GM18861 (cell line): ENCODE measurements around the gene KCNJ18.
"Not testable (repeated sequence)": the region's sequence is repeated elsewhere in the genome, so short reads cannot be mapped to it uniquely, and the experiment has no call there.

Source experiments
- ATAC-seq: cut with Tn5 transposase; IDR thresholded peaks from one replicate; pipeline ENCODE4 v1.9.1; 2021; ENCODE audit not compliant: unreplicated experiment

Gene KCNJ18

GRCh38 chr17:21702029-21702428 is 9.7 kb downstream of the KCNJ18 start:
- ATAC-seq = not testable (repeated sequence)

DNA sequence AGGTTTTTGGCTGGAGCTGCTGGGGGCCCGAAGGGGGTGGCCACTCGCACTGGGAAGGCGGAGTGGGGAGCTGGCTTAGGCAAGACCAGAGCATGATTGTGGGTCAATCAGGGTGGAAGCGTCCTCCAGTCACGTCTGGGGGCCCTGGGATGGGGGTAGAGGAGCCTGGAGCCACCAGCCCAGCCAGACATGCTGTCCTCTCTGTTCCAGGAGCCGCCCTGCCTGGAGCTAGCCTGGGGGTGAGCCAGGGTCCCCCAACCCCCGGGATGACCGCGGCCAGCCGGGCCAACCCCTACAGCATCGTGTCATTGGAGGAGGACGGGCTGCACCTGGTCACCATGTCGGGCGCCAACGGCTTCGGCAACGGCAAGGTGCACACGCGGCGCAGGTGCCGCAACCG is 10.2 kb downstream of the KCNJ18 start:
- not testable (repeated sequence) for ATAC-seq

- not testable (repeated sequence) for ATAC-seq
These were observed 10.8 kb downstream of the KCNJ18 start for GRCh38 chr17:21702940-21703640.

DNA sequence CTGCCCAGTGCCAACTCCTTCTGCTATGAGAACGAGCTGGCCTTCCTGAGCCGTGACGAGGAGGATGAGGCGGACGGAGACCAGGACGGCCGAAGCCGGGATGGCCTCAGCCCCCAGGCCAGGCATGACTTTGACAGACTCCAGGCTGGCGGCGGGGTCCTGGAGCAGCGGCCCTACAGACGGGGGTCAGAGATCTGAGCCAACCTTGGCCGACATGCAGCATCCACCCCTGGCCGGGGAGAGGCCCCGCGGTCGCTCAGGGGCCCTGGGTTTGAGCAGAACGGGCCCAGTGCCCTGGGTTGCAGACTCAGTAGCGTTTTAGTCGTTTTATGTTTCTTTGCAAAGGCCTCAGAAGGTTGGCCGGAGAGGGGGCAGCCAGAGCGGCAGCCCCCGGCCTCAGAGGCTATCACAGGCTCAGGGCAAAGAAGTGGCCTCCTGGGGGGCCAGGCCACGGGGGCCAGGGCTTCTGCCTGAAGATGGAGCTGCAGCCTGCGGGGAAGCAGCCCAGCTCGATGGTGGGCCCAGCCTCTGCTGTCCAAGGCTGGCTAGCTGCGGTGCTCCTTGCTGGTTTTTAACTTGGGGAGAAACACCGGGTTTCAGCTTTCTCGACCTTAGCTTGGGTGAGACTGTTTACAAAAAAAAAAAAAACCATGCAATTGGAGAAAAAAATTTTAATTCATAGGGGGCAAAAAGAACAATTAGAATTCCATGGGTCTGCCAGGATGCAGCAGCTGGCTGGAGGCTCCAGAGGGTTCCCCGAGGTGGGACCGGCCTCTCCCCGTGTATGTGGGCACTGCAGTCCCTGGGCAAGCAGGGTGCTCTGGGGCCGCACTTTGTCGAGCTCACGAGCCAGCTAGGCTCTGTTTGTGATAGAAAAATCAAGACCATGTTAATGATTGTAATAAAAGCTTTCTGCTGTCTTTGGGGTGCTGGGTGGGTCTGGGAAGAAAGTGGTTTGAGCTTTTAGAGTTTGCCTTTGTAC is 11.9 kb downstream of the KCNJ18 start:
- ATAC-seq = not testable (repeated sequence)

DNA sequence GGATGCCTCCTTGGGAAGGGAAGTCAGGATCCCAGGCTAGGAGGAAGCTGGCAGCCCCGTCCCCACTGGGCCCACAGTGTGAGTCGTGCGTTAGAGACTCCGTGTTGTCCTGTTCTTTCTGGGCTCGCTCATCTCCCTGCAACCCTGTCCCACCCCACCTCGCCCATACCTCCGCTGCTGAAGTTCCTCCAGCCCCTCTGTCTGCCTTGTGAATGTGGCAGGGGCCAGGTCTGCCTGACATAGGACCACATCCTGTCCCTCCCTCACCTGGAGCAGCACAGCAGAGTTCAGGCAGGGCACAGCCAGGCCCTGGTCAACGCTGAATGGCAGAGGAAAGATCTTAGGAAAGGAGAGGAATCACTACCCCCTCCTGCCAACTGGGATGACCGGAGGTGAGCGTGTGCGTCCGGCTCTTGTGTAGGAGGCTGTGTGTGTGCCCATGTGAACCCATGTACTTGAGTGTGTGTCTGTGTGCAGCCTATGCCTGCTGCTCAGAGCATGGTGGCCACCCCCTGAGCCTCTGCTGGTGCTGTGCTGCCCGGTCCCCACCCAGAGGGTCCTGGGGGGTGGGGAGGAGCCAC is 12.8 kb downstream of the KCNJ18 start:
- no peak for ATAC-seq

GRCh38 chr17:21705746-21706145 is 13.4 kb downstream of the KCNJ18 start:
- ATAC-seq = not testable (repeated sequence)

DNA sequence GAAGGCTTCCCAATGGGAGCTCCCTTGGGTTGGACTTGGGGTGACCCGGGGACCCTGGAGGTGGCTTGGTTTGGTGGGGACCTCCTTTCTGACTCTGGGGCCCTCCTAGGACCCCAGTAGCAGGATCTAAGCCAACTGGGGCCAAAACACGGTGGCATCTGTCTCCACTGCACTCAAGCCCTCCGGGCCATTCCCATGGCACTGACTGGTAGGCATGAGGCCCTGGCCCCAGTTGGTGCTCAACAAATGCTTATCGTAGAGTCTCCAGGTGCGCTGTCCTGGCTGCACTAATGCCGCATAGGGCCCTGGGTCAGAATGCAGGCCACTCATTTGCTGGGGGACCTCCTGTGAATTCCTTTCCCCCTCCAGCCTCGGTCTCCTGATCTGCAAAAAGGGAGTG is 14.2 kb downstream of the KCNJ18 start:
- ATAC-seq = not testable (repeated sequence)

DNA sequence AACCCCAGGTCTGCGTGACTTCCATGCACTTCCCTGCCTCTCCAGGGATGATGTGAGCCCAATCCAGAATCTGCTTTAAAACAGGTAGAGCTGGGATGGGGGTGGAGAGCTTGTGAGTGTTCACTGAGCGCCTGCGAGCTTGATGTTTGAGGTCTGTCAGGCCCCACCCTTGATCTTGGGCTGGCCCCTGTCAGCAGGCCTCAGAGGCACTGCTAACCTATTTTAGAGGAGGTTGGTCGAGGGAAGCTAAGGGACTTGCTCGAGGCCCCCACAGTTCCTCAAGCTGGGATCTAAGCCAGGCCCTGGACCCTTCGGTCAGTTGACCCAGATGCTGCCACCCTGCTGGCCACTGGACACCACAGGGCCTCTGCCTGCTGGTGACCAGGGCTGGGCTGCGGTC is 14.8 kb downstream of the KCNJ18 start:
- not testable (repeated sequence) for ATAC-seq

GRCh38 chr17:21707711-21708611 is 15.6 kb downstream of the KCNJ18 start:
- ATAC-seq = not testable (repeated sequence)

GRCh38 chr17:21708612-21709535 is 16.6 kb downstream of the KCNJ18 start:
- ATAC-seq = not testable (repeated sequence)

DNA sequence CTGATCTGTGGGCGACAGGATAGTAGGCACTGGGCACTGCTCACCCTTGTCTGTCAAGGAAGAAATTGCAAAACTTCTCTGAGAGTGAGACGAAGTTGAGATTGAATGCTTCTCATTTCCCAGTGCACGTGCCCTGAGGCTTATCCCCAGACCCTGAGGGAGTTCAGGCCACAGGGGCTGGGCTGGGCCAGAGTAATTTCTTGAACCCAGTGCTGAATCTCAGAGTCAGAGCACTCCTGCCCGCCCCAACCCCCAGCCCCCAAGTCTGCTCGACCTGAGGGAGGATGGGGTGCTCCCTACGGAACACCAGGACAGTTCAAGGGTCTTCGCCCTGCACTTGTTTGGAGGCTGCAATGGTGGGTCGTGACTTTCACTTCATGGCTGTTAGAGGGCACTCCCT is 17.7 kb downstream of the KCNJ18 start:
- ATAC-seq = not testable (repeated sequence)

DNA sequence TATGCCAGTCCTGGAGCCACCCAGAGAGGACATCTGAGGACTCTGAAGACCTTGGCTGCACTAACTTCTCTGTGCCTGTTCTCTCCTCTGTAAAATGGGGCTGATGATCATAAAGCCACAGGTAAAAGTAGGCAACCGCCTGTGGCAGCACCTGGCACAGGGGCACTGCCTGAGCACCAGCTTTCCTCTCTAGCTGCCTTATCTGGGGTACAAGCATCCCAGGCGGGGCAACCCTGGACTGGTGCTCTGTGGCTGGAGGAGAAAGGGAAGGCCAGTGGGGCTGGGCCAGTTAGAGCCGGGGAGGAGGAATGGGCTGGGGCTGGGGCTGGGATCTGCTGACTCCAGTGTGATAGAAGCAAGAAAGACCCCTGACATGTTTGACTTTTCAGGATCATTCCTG is 18.2 kb downstream of the KCNJ18 start:
- not testable (repeated sequence) for ATAC-seq

DNA sequence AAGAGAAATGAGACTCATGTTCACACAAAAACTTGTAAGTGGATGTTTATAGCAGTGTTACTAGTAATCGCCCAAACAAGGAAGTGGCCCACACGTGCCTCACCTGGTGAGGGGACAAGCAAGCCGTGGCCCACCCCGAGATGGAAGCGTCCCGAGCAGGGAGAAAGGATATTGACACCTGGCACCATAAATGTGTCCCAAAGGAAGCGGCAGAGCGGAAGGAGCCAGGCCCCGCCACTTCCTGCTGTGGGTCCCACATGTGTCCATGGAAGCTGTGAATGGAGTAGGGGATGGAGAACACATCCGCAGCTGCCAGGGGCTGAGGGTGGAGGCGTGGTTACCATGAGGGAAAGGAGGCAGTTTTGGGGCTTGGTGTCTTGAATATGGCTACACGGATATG is 18.9 kb downstream of the KCNJ18 start:
- ATAC-seq = no peak

GRCh38 chr17:21713020-21713419 is 20.7 kb downstream of the KCNJ18 start:
- ATAC-seq = not testable (repeated sequence)

DNA sequence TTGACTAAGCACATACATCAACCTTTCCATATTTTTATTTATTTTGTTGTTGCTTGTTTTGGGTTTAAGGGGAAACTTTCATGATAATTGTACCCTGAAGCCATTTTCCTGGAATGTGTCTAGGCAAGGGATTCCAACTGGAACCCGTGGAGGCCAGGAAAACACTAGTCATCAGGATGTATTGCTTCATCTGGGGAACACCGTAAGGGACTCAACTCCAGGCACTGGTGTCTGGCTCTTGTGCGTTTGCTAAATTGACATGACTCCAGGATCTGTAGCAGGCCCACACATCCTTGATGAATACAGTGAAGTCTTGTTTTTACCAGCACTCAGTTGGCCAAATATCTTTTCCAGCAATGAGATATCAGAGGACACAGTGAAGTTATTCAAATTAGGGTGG is 21.3 kb downstream of the KCNJ18 start:
- not testable (repeated sequence) for ATAC-seq

DNA sequence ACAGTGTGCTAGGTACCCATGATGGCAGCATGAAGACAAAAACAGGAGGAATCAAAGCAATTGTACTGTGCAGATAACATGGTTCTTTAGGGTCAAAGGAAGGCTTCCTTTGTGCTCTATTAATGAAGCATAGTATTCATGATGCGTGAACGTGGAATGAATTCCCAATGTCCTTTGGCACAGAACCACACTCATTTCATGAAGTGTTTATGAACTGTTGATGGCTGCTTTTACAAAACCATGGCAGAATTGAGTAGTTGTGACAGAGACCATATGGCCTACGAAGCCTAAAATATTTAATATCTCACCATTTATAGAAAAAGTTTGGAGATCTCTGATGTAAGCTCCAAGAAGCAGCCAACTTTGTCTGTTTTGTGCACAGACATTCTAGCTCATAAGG is 22.4 kb downstream of the KCNJ18 start:
- not testable (repeated sequence) for ATAC-seq

GRCh38 chr17:21715877-21716276 is 23.6 kb downstream of the KCNJ18 start:
- ATAC-seq = not testable (repeated sequence)

DNA sequence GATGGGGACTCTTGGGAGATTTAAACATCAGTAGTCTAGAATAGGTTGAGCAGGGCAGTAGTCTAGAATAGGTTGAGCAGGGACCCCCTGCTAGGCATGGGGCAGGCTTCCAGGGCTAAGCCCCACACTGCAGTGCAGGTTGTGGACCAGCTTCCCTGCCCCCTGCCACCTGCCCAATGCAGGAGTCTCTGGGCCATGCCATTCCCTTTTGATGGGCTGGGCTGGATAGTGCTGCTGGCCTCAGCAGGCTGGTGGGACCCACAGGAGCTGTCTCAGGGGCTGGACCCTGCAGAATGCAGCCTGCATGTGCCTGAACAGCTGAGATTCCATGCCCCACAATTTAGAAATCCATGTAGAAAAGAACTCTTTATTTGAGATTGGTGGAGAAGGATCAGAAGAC is 26.6 kb downstream of the KCNJ18 start:
- ATAC-seq = not testable (repeated sequence)

GRCh38 chr17:21719511-21720226 is 27.3 kb downstream of the KCNJ18 start:
- not testable (repeated sequence) for ATAC-seq
